Measurements from ENCODE around the gene KCNK15. TPM values are rescaled to one million over a fixed set of nuclear protein-coding genes. Genes with fewer than 3 reads are reported as not detected.

KCNK15 gene
- total RNA-seq, 1 experiment from 2014 or later, result 0.33 TPM

DNA sequence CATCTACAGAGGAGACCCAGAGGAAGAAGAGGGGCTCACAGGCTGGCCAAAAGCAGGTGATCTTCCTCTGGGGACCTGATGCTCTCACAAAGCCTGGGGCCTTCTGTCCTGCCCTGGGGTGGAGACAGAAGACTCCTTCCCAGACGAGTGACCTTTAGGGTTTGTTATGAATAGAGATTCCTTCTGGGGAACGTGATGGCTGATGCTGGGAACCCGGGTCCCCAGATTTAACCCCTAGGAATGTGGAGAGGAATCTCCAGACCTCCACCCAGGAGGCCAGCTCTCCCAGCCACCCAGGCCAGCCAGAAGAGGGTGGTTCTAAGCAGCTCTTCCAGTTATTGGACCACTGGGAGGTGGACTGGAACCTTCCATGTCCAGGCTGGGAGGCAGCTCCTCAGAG lies 47.3 kb upstream of the KCNK15 start:
- Mint-ChIP-seq H3K27ac (no peak overlapping the region), H3K4me3 (no peak overlapping the region), H3K9me3 (peaks cover 2 to 4% of the 10 kb centered on the region in 2 experiments; a peak in 2 of 5 replicates), H3K4me1 (peaks cover 26 to 33% of the 10 kb centered on the region in 2 experiments), H3K36me3 (ENCODE audit: insufficient read depth in 1 of 3, low read depth in 3 of 3) (no peaks in the 10 kb centered on the region; a peak in 1 of 7 replicates), H3K27me3 (ENCODE audit: low read depth) (peaks cover 5% of the 10 kb centered on the region)
- Histone ChIP-seq H2AFZ (ENCODE audit: low read length) (no peak overlapping the region), H3K79me1 (ENCODE audit: insufficient read depth, low read depth, low read length, poor library complexity, severe bottlenecking) (no peaks in the 10 kb centered on the region), H3K18ac (ENCODE audit: insufficient read length, low read depth, low read length) (no peak overlapping the region), H3K4ac (ENCODE audit: low read depth, low read length) (no peak overlapping the region), H2BK120ac (ENCODE audit: low read depth, low read length, poor library complexity, severe bottlenecking) (no peak overlapping the region), H2BK12ac (ENCODE audit: insufficient read length, low read depth, low read length) (no peak overlapping the region), H3K23me2 (ENCODE audit: insufficient read length, low read depth, low read length, poor library complexity, severe bottlenecking) (no peaks in the 10 kb centered on the region), H3T11ph (ENCODE audit: low read length) (no peak overlapping the region), H4K8ac (replicated peaks; ENCODE audit: insufficient read length, low read depth, low read length) (no peak overlapping the region), H3K4me1 (ENCODE audit: insufficient read depth, low read length) (peaks cover 6% of the 10 kb centered on the region; the same call in 1 of the 2 replicates), H2AK5ac (ENCODE audit: insufficient read length, low read length) (no peak overlapping the region), H3K9ac (ENCODE audit: extremely low read depth, insufficient read length, low read length) (no peak overlapping the region), H3K9me3 (ENCODE audit: control insufficient read depth, low read depth, low read length) (no peaks in the 10 kb centered on the region), H3K4me2 (ENCODE audit: insufficient read depth, insufficient read length, low read length) (no peak overlapping the region), H2BK5ac (ENCODE audit: insufficient read length, low read length) (no peak overlapping the region), H3K23ac (ENCODE audit: insufficient read length, low read depth, low read length) (no peak overlapping the region), H3K27ac (ENCODE audit: insufficient read length, low read depth, low read length) (no peak overlapping the region), H3K27me3 (ENCODE audit: insufficient read depth, low read length) (no peaks in the 10 kb centered on the region), H3K79me2 (ENCODE audit: insufficient read depth, low read length) (no peaks in the 10 kb centered on the region), H4K5ac (ENCODE audit: insufficient read length, low read depth, low read length) (no peak overlapping the region), H4K20me1 (ENCODE audit: control insufficient read depth, insufficient read depth, insufficient read length) (no peaks in the 10 kb centered on the region), H2BK20ac (ENCODE audit: low read depth, low read length, poor library complexity, severe bottlenecking) (no peak overlapping the region), H3K14ac (ENCODE audit: insufficient read depth, low read length) (no peak overlapping the region), H3K56ac (ENCODE audit: insufficient read length, low read depth, low read length) (no peak overlapping the region), H4K91ac (ENCODE audit: insufficient read length, low read depth, low read length) (no peak overlapping the region), H2BK15ac (ENCODE audit: low read depth, low read length) (no peak overlapping the region)
- no CpG with 5 or more reads among the region's 3 CpGs for WGBS (ENCODE audit: extremely low coverage, insufficient read length, low lambda C conversion rate)
- DNase-seq, result no peak
- TF ChIP-seq, protein P1, sequence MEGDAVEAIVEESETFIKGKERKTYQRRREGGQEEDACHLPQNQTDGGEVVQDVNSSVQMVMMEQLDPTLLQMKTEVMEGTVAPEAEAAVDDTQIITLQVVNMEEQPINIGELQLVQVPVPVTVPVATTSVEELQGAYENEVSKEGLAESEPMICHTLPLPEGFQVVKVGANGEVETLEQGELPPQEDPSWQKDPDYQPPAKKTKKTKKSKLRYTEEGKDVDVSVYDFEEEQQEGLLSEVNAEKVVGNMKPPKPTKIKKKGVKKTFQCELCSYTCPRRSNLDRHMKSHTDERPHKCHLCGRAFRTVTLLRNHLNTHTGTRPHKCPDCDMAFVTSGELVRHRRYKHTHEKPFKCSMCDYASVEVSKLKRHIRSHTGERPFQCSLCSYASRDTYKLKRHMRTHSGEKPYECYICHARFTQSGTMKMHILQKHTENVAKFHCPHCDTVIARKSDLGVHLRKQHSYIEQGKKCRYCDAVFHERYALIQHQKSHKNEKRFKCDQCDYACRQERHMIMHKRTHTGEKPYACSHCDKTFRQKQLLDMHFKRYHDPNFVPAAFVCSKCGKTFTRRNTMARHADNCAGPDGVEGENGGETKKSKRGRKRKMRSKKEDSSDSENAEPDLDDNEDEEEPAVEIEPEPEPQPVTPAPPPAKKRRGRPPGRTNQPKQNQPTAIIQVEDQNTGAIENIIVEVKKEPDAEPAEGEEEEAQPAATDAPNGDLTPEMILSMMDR (conservative IDR thresholded peaks at IDR 0.05), result no peak
